Keratinocyte (primary cell): ENCODE results near the gene IL9R.

Experiments
- CTCF ChIP-seq, 3 experiments: IDR thresholded peaks in 1 of 3; conservative IDR thresholded peaks in 1 of 3; optimal IDR thresholded peaks in 1 of 3; 2 replicates in 2 of 3; 3 replicates in 1 of 3; pipeline versions ENCODE3 to v1.5.1; 2011; ENCODE audit warnings: low read length in 3 of 3, mild to moderate bottlenecking in 3 of 3, moderate library complexity in 2 of 3, control low read depth in 1 of 3, inconsistent platforms in 1 of 3; ENCODE audit not compliant: insufficient read depth in 2 of 3; ENCODE audit errors: extremely low read depth in 1 of 3
- EZH2 ChIP-seq: IDR thresholded peaks from one replicate; pipeline ENCODE4 v1.6.1; 2012; ENCODE audit warnings: inconsistent platforms, mild to moderate bottlenecking, low read length, moderate library complexity

GRCh38 chrX:156001667-156002021 lies 4.1 kb downstream of the IL9R start:
- TF ChIP-seq CTCF (optimal IDR thresholded peaks at IDR 0.05 in 1 of 3, IDR thresholded peaks at IDR 0.05 in 1 of 3, conservative IDR thresholded peaks at IDR 0.05 in 1 of 3; ENCODE audit: extremely low read depth in 1 of 3, insufficient read depth in 2 of 3, low read length in 3 of 3) = no peak
- TF ChIP-seq EZH2 = no peak
